GM12878 (cell line): ENCODE measurements around the gene ATP6V0A1. TPM values are rescaled to one million over a fixed set of nuclear protein-coding genes. Genes with fewer than 3 reads are reported as not detected.

Experiments
- HDAC2 ChIP-seq: fragments of 200-600 bp; sonication (generic); IDR thresholded peaks from 2 replicates; pipeline ENCODE4 v1.6.1; 2017
- KLF5 ChIP-seq: fragments of 450-650 bp; IDR thresholded peaks from 2 replicates; pipeline ENCODE4 v1.6.1; 2014; ENCODE audit warnings: mild to moderate bottlenecking; ENCODE audit not compliant: partially characterized antibody
- LARP7 ChIP-seq: fragments of 450-650 bp; IDR thresholded peaks from 2 replicates; pipeline ENCODE4 v1.6.1; 2017; ENCODE audit warnings: mild to moderate bottlenecking
- MTA3 ChIP-seq: IDR thresholded peaks from 2 replicates; pipeline ENCODE4 v1.6.1; 2012; ENCODE audit warnings: low read length, inconsistent platforms, borderline replicate concordance
- PAX5 ChIP-seq: IDR thresholded peaks from 2 replicates; pipeline ENCODE4 v1.6.1; 2011; ENCODE audit warnings: low read depth, low read length, borderline replicate concordance
- RB1 ChIP-seq: fragments of 450-650 bp; formaldehyde crosslinking; IDR thresholded peaks from 2 replicates; pipeline ENCODE4 v1.6.1; 2017; ENCODE audit warnings: mild to moderate bottlenecking, borderline replicate concordance
- SIX5 ChIP-seq: IDR thresholded peaks from 2 replicates; pipeline ENCODE4 v1.6.1; 2011; ENCODE audit warnings: mild to moderate bottlenecking, low read depth, low read length, moderate library complexity; ENCODE audit not compliant: severe bottlenecking
- SMAD5 ChIP-seq: IDR thresholded peaks from 2 replicates; pipeline ENCODE4 v1.6.1; 2016; ENCODE audit warnings: antibody characterized with exemption, low read depth
- TCF7 ChIP-seq: IDR thresholded peaks from 2 replicates; pipeline ENCODE4 v1.6.1; 2014; ENCODE audit warnings: antibody characterized with exemption, borderline replicate concordance
- WRNIP1 ChIP-seq: IDR thresholded peaks from 2 replicates; pipeline ENCODE4 v1.6.1; 2011; ENCODE audit warnings: low read depth, low read length, improper control_type of control experiment, borderline replicate concordance
- ZNF207 ChIP-seq: fragments of 450-650 bp; IDR thresholded peaks from 2 replicates; pipeline ENCODE4 v1.6.1; 2014; ENCODE audit warnings: antibody characterized with exemption, mild to moderate bottlenecking, borderline replicate concordance
- ZNF384 ChIP-seq: IDR thresholded peaks from 2 replicates; pipeline ENCODE4 v1.6.1; 2012; ENCODE audit warnings: low read depth, mild to moderate bottlenecking, low read length, improper control_type of control experiment, borderline replicate concordance
- ZZZ3 ChIP-seq: IDR thresholded peaks from 2 replicates; pipeline ENCODE4 v1.6.1; 2011; ENCODE audit warnings: low read depth; ENCODE audit not compliant: control insufficient read depth, insufficient read length
- polyA plus RNA-seq, 11 experiments: library from polyadenylated mRNA; depleted of rRNA in 4 of 11; unstranded in 6 of 11; stranded (reverse) in 5 of 11; fragments of >200 nt; fragmentation: Nextera tagmentation in 4 of 11; fragmentation: Illumina TruSeq in 1 of 11; extraction: Ambion mirVana in 4 of 11; extraction: Trizol in 1 of 11; gene quantifications; 1 replicate in 1 of 11; 2 replicates in 10 of 11; pipeline versions ENCODE4 v1.2.1 to v1.2.3, GENCODE V29; 2011 to 2016; ENCODE audit warnings: inconsistent platforms in 2 of 11, missing spikeins in 2 of 11, low read depth in 1 of 11
- total RNA-seq, 4 experiments: library from RNA; depleted of rRNA in 3 of 4; stranded (reverse); fragments of >200 nt in 3 of 4; fragmentation: Illumina TruSeq in 1 of 4; extraction: Trizol in 1 of 4; gene quantifications; 2 replicates each; pipeline versions ENCODE4 v1.2.1 to v1.2.3, GENCODE V29; 2013 to 2021
- TF ChIP-seq, protein P1 (sequence below): IDR thresholded peaks from 2 replicates; pipeline ENCODE4 v1.6.1; 2012; ENCODE audit warnings: low read depth, low read length, improper control_type of control experiment
- TF ChIP-seq, protein P2 (sequence below): fragments of 450-650 bp; IDR thresholded peaks from 2 replicates; pipeline ENCODE4 v1.6.1; 2017; ENCODE audit warnings: low read depth, mild to moderate bottlenecking, moderate library complexity
- TF ChIP-seq, protein P3 (sequence below): fragments of 450-650 bp; IDR thresholded peaks from 2 replicates; pipeline ENCODE4 v1.6.1; 2017; ENCODE audit warnings: borderline replicate concordance
- TF ChIP-seq, protein P4 (sequence below): fragments of 450-650 bp; IDR thresholded peaks from 2 replicates; pipeline ENCODE4 v1.6.1; 2017; ENCODE audit warnings: mild to moderate bottlenecking, moderate library complexity
- TF ChIP-seq, protein P5 (sequence below): fragments of 450-650 bp; conservative IDR thresholded peaks from 2 replicates; pipeline ENCODE4 v1.6.1; 2017; ENCODE audit warnings: mild to moderate bottlenecking, moderate library complexity
- TF ChIP-seq, protein P6 (sequence below): IDR thresholded peaks from 2 replicates; pipeline ENCODE4 v1.6.1; 2012; ENCODE audit warnings: low read length, inconsistent platforms

Gene ATP6V0A1
- total and polyA plus RNA-seq, 10 of the 15 experiments (the other 5 are each of a cell fraction or from before 2014, with no cell fraction given), result 3.0 to 76.6 (median 30.9) TPM

DNA sequence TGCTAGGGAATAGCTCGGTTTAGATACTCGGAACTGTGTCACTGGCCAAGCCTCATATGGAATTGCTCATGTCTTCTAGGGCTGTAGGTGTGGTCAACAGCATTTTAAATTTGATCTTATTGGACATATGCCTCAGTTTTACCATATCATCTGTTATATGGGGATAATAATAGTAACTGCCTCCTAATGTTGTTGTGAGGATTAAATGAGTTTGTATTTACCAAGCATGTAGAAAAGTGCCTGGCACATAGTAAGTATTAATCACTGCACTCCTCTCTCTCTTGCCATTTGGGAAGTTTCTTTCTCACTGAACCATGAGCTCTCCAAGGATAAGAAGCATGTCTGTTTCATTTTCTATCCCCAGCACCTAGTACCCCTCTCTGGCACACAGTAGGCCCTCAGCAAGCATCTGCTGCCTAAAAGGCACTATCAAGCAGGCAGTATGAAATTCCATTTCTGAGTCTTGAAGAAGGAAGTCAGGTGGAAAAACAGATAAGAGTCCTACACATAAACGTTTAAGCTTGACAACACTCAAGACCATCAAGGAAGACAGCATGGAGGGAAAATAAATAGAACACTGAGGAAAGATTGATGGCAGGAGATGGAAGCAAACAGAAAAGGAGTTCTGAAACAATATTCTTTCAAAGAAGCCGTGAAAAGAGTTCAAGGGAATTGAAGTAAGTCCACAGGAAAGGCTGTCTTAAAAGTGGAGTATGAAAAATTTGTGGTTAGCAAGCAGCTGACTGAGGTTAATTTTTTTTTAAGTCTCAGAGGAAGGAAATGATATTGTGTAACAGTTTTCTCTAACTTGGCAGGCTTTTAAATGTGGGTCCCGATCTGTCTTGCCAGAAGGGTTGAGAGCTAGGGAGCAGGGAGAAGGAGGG, 2.2 kb upstream of the ATP6V0A1 start (continued):
- TF ChIP-seq ZZZ3 (no peak), MTA3 (no peak; the same call in 1 of the 2 replicates), ZNF207 (no peak), LARP7 (no peak), WRNIP1 (no peak), KLF5 (no peak), PAX5 (no peak), SMAD5 (no peak), HDAC2 (no peak), ZNF384 (peak; percentile 94), RB1 (no peak), TCF7 (no peak), SIX5 (no peak)
- TF ChIP-seq, protein P1, sequence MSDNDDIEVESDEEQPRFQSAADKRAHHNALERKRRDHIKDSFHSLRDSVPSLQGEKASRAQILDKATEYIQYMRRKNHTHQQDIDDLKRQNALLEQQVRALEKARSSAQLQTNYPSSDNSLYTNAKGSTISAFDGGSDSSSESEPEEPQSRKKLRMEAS, result no peak
- TF ChIP-seq, protein P2, sequence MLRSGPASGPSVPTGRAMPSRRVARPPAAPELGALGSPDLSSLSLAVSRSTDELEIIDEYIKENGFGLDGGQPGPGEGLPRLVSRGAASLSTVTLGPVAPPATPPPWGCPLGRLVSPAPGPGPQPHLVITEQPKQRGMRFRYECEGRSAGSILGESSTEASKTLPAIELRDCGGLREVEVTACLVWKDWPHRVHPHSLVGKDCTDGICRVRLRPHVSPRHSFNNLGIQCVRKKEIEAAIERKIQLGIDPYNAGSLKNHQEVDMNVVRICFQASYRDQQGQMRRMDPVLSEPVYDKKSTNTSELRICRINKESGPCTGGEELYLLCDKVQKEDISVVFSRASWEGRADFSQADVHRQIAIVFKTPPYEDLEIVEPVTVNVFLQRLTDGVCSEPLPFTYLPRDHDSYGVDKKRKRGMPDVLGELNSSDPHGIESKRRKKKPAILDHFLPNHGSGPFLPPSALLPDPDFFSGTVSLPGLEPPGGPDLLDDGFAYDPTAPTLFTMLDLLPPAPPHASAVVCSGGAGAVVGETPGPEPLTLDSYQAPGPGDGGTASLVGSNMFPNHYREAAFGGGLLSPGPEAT, result peak; percentile 85
- TF ChIP-seq, protein P3, sequence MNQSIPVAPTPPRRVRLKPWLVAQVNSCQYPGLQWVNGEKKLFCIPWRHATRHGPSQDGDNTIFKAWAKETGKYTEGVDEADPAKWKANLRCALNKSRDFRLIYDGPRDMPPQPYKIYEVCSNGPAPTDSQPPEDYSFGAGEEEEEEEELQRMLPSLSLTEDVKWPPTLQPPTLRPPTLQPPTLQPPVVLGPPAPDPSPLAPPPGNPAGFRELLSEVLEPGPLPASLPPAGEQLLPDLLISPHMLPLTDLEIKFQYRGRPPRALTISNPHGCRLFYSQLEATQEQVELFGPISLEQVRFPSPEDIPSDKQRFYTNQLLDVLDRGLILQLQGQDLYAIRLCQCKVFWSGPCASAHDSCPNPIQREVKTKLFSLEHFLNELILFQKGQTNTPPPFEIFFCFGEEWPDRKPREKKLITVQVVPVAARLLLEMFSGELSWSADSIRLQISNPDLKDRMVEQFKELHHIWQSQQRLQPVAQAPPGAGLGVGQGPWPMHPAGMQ, result no peak
- TF ChIP-seq, protein P4, sequence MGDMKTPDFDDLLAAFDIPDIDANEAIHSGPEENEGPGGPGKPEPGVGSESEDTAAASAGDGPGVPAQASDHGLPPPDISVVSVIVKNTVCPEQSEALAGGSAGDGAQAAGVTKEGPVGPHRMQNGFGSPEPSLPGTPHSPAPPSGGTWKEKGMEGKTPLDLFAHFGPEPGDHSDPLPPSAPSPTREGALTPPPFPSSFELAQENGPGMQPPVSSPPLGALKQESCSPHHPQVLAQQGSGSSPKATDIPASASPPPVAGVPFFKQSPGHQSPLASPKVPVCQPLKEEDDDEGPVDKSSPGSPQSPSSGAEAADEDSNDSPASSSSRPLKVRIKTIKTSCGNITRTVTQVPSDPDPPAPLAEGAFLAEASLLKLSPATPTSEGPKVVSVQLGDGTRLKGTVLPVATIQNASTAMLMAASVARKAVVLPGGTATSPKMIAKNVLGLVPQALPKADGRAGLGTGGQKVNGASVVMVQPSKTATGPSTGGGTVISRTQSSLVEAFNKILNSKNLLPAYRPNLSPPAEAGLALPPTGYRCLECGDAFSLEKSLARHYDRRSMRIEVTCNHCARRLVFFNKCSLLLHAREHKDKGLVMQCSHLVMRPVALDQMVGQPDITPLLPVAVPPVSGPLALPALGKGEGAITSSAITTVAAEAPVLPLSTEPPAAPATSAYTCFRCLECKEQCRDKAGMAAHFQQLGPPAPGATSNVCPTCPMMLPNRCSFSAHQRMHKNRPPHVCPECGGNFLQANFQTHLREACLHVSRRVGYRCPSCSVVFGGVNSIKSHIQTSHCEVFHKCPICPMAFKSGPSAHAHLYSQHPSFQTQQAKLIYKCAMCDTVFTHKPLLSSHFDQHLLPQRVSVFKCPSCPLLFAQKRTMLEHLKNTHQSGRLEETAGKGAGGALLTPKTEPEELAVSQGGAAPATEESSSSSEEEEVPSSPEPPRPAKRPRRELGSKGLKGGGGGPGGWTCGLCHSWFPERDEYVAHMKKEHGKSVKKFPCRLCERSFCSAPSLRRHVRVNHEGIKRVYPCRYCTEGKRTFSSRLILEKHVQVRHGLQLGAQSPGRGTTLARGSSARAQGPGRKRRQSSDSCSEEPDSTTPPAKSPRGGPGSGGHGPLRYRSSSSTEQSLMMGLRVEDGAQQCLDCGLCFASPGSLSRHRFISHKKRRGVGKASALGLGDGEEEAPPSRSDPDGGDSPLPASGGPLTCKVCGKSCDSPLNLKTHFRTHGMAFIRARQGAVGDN, result no peak
- TF ChIP-seq, protein P5, sequence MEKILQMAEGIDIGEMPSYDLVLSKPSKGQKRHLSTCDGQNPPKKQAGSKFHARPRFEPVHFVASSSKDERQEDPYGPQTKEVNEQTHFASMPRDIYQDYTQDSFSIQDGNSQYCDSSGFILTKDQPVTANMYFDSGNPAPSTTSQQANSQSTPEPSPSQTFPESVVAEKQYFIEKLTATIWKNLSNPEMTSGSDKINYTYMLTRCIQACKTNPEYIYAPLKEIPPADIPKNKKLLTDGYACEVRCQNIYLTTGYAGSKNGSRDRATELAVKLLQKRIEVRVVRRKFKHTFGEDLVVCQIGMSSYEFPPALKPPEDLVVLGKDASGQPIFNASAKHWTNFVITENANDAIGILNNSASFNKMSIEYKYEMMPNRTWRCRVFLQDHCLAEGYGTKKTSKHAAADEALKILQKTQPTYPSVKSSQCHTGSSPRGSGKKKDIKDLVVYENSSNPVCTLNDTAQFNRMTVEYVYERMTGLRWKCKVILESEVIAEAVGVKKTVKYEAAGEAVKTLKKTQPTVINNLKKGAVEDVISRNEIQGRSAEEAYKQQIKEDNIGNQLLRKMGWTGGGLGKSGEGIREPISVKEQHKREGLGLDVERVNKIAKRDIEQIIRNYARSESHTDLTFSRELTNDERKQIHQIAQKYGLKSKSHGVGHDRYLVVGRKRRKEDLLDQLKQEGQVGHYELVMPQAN, result peak; percentile 52; the same call in 1 of the 2 replicates
- TF ChIP-seq, protein P6, sequence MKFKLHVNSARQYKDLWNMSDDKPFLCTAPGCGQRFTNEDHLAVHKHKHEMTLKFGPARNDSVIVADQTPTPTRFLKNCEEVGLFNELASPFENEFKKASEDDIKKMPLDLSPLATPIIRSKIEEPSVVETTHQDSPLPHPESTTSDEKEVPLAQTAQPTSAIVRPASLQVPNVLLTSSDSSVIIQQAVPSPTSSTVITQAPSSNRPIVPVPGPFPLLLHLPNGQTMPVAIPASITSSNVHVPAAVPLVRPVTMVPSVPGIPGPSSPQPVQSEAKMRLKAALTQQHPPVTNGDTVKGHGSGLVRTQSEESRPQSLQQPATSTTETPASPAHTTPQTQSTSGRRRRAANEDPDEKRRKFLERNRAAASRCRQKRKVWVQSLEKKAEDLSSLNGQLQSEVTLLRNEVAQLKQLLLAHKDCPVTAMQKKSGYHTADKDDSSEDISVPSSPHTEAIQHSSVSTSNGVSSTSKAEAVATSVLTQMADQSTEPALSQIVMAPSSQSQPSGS, result no peak; the same call in 1 of the 2 replicates
